HG03064 (cell line): Measurements from ENCODE around the gene PALM2AKAP2.

Experiments used
- ATAC-seq: cut with Tn5 transposase; IDR thresholded peaks from one replicate; pipeline ENCODE4 v1.9.1; 2021; ENCODE audit warnings: low read depth; ENCODE audit not compliant: unreplicated experiment

Gene PALM2AKAP2

DNA sequence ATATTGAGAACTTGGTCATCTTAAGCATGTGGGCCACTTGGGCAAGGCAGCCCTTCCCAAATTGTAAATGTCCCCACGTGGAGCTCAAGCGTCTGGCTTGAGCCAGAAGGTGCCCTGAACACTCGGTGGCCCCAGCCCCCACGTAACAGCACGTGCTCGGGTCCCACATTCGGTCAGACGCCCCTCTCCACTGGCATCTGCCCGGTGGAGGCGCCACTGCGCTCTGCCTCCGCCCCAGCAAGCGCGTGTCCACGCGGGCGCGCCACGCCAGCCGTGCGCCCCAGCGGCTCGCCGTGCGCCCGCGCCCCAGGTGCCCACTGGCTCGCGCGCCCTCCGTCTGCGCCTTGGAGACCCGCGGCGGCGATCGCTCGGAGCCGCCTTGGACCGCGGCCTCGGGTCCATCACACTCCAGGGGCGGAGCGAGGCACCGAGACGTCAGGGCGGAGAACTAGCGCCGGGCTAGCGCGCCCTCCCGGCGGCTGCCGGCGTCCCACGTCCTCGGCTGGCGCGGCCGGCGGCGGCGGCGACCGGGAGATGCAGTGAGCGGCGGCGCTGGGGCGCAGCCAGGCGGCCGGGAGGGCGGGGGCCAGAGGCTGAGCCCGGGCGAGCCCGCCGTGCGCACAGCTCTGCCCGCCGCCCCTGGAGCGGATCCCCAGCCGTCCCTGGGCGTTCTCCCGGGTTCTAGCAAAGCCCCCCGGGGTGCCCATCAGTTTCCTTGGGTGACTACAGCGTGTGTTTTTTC lies at the start of gene PALM2AKAP2:
Gene PALM2AKAP2 (plus strand): TSS at position 488 of the 742 bp plus-strand sequence. CDS start 291 bp downstream, outside the sequence.
- no peak for ATAC-seq

DNA sequence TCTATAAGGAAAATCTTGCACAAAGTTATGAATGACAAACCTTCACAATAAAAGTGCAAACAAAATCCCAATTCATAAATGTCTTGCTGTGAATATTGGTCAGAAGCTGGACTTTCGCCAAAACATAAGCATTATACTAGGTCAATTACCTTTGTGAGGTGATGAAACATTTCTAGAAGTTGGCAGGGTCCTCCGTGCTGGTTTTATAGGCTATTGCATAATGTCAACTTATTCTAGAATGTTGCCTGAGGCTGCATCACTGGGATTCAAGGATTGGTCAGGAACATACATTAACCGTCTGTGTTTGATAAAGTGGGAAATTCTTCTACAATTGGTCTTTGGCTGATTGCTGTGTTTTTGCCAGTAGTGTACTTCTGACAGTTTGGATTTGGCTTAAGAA lies 49.8 kb upstream of the PALM2AKAP2 start:
- ATAC-seq: no peak

- ATAC-seq: no peak
Observed at GRCh38 chr9:109733690-109734089, 46.3 kb upstream of the PALM2AKAP2 start.

DNA sequence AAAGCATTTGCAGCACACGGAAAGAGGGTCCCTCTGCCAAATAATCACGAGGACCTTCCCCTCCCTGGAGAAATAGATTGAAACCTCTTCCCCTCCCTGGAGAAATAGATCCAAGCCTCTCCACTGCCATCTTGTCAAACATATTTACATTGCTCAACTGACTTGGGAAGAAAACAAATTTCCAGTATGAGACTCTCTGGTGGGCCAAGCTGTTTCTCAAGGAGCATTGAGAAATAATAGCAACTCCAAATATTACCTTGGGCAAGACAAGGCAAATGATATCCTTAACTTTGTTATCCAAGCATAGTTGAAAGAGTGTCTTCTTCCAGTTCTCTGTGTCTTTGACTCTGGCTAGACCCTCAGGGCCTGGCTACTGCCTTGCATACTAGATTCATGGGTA lies 45.2 kb upstream of the PALM2AKAP2 start:
- no peak for ATAC-seq

DNA sequence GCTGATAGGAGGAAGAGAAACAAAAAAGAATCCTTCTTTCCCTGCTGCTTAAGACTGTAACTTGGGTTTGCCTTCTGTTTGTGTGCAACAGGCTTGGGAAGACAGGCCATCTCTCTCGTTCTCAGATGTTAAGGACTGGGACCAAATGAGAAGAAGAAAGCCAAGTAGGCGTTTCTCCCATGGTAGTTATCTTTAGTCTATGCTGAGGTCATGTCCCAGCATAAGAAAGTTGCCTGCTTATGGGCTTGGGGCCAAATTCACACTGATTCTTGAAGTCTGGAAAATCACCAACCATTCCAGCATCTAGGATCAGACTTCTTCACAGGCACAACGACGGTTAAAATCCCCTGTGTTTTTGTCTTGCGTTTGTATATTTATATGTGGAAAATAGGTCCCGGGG lies 44.2 kb upstream of the PALM2AKAP2 start:
- ATAC-seq: no peak

- ATAC-seq: no peak
Observed at GRCh38 chr9:109737295-109737694, 42.7 kb upstream of the PALM2AKAP2 start.

GRCh38 chr9:109739760-109740159 lies 40.2 kb upstream of the PALM2AKAP2 start:
- no peak for ATAC-seq

DNA sequence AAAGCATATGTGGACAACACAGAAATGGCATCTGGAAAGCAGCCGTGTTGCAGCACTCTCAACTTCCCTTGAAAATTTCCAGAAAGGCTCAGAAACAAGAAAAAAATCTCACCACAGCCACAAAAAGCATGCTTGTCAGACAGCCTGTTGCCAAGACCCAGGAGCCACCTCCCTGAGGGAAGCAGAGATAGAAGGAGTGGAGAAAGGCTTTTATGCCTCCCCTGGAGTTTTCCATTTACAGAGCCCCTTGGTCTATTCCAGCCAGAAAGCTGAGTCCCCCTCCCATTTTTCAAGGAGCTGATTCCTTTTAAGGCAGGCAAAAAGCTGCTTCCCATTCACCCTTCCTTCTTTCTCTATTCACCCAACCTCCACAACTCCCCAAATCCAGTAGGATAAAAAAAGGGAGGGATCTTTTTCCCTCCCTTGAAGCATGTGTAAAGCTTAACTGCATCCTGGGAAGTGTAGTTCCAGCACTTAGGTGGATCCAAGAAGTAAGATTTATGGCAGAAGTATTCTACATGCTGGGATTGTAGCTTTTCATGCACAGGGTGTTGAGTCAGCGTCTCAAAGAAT lies 37.1 kb upstream of the PALM2AKAP2 start:
- ATAC-seq: no peak

DNA sequence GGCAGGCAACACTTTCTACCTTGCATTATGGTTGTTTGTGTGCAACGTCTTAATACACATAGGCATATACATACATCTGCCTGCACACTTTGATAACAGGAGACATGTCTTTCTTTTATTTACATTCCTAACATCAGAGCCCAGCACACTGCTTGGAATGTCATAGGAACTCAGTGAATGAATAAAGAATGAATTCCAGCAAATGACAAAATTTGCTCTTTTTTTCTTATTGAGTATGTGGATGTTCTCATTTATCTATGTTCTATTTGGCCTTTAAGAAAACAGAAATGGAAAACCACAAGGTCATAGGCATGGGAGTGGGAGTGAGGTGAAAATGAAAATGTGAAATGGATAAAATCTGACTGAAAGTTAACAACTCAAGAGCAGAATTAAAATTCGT lies 36.3 kb upstream of the PALM2AKAP2 start:
- ATAC-seq: no peak

- no peak for ATAC-seq
Observed at GRCh38 chr9:109745335-109746283, 34.4 kb upstream of the PALM2AKAP2 start.

- ATAC-seq: no peak
Observed at GRCh38 chr9:109751253-109751652, 28.7 kb upstream of the PALM2AKAP2 start.

- ATAC-seq: no peak
Observed at GRCh38 chr9:109753308-109753707, 26.7 kb upstream of the PALM2AKAP2 start.

DNA sequence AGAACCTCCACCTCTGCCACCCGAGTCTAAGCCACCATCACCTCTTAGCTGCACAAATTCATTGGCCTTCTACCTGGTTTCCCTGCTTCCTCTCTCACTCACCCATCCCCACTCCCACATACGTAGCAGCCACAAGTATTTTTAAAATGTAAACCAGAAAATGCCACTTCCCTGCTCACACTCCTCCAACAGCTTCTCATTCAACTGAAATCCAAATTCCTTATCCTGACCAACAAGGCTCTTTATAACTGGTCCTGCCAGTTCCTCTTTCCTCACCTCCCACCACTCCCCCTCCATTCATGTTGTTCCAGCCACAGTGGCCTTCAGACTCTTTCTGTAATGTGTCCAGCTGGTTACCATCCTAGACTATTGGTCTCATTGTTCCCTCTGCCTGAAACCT lies 25.0 kb upstream of the PALM2AKAP2 start:
- ATAC-seq: no peak

GRCh38 chr9:109759589-109759988 lies 20.4 kb upstream of the PALM2AKAP2 start:
- no peak for ATAC-seq

DNA sequence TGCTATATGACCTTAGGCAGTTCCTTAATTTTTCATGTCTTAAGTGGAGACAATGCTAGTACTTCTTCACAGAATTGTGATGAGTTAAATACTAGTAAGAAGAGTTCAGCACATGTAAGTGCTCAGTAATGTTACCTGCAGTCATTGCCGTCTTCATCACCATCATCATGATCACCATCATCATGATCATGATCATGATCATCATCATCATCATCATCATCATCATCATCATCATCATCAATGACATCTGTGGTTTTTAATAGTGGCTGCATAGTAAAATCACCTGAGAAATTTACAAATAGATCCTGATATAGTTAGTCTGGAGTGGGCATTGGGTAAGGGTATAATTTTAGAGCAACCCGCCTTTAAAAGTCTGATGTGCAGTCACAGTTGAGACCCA lies 14.7 kb upstream of the PALM2AKAP2 start:
- no peak for ATAC-seq

GRCh38 chr9:109765830-109766229 lies 14.2 kb upstream of the PALM2AKAP2 start:
- no peak for ATAC-seq

- no peak for ATAC-seq
Observed at GRCh38 chr9:109766351-109766750, 13.6 kb upstream of the PALM2AKAP2 start.

DNA sequence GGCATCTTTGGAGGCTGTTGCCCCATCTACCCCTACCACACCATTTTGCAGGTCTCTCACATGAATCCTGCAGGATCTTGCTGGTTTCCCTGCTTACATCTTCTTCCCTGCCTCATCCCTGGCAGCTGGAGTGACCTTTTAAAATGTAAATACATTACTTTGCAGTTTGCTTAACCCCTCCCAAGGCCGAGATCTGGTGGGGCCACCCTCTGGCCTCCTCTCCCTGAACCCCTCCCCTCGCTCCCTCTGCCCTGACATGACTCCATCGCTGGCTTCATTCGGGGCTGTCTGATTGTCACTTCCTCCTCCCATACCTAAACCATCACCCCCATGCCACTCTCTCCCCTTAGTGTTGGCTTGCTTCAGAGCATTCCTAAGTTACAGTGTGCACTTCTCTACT lies 12.6 kb upstream of the PALM2AKAP2 start:
- no peak for ATAC-seq

GRCh38 chr9:109767814-109768213 lies 12.2 kb upstream of the PALM2AKAP2 start:
- ATAC-seq: no peak

GRCh38 chr9:109769250-109769649 lies 10.7 kb upstream of the PALM2AKAP2 start:
- ATAC-seq: no peak

- no peak for ATAC-seq
Observed at GRCh38 chr9:109770101-109770500, 9.9 kb upstream of the PALM2AKAP2 start.
